ENCODE results near the gene PRR35. TPM values are rescaled to one million over a fixed set of nuclear protein-coding genes. Genes with fewer than 3 reads are reported as not detected.

PRR35 gene
- total RNA-seq, 4 donors from 2014 or later, result not detected

GRCh38 chr16:558298-559020 lies 1.7 kb upstream of the PRR35 start:
- H3K36me3 ChIP-seq, result peaks cover 0 to 7% of the 10 kb centered on the region in 2 donors
- H3K27me3 ChIP-seq, result peaks cover 26 to 33% (median 31%) of the 10 kb centered on the region in 3 donors
- H3K27ac ChIP-seq, result no peak overlapping the region
- intact Hi-C loops (cut with DNase I; ENCODE audit: low total_unique reads) (no loop called here), in situ Hi-C loops (cut with MboI; ENCODE audit: low sequenced_read_pairs in 4 of 4) (no loop called here)
- no peak for ATAC-seq
- H3K4me3 ChIP-seq, result no peak overlapping the region
- H3K4me1 ChIP-seq, result no peaks in the 10 kb centered on the region
- DNase-seq, result no peak
- no peaks in the 10 kb centered on the region for H3K9me3 ChIP-seq
- TF ChIP-seq POLR2A (IDR thresholded peaks at IDR 0.05) (no peak), CTCF (IDR thresholded peaks at IDR 0.05 in 4 of 5, conservative IDR thresholded peaks at IDR 0.05 in 1 of 5) (no peak)

- in situ Hi-C loops (cut with MboI; ENCODE audit: low sequenced_read_pairs in 4 of 4), result no loop called here
- Histone ChIP-seq H3K4me1 (no peaks in the 10 kb centered on the region), H3K27ac (no peak overlapping the region), H3K4me3 (no peak overlapping the region), H3K27me3 (peaks cover 26 to 33% (median 31%) of the 10 kb centered on the region in 3 donors), H3K36me3 (peaks cover 0 to 2% of the 10 kb centered on the region in 2 donors), H3K9me3 (no peaks in the 10 kb centered on the region)
- TF ChIP-seq CTCF (IDR thresholded peaks at IDR 0.05 in 4 of 5, conservative IDR thresholded peaks at IDR 0.05 in 1 of 5) (no peak), POLR2A (IDR thresholded peaks at IDR 0.05) (no peak)
- intact Hi-C loops (cut with DNase I; ENCODE audit: low total_unique reads), result no loop called here
- DNase-seq, result no peak
- no peak for ATAC-seq
Observed at GRCh38 chr16:559021-559380, 1.2 kb upstream of the PRR35 start.

GRCh38 chr16:559411-560203 lies 587 bp upstream of the PRR35 start:
- no peak for TF ChIP-seq POLR2A (IDR thresholded peaks at IDR 0.05)
- TF ChIP-seq CTCF (IDR thresholded peaks at IDR 0.05 in 4 of 5, conservative IDR thresholded peaks at IDR 0.05 in 1 of 5), result no peak
- H3K27ac ChIP-seq, result no peak overlapping the region
- ATAC-seq (no peak), DNase-seq (no peak)
- H3K4me1 ChIP-seq, result no peaks in the 10 kb centered on the region
- H3K4me3 ChIP-seq, result no peak overlapping the region
- H3K27me3 ChIP-seq, result peaks cover 26 to 33% (median 31%) of the 10 kb centered on the region in 3 donors
- intact Hi-C loops (cut with DNase I; ENCODE audit: low total_unique reads), result no loop called here
- in situ Hi-C loops (cut with MboI; ENCODE audit: low sequenced_read_pairs in 4 of 4), result no loop called here
- no peaks in the 10 kb centered on the region for H3K9me3 ChIP-seq
- H3K36me3 ChIP-seq, result no peaks in the 10 kb centered on the region

- Histone ChIP-seq H3K4me3 (no peak overlapping the region), H3K4me1 (no peaks in the 10 kb centered on the region), H3K36me3 (no peaks in the 10 kb centered on the region), H3K27me3 (peaks cover 26 to 33% (median 31%) of the 10 kb centered on the region in 3 donors), H3K27ac (no peak overlapping the region), H3K9me3 (no peaks in the 10 kb centered on the region)
- intact Hi-C loops (cut with DNase I; ENCODE audit: low total_unique reads), result no loop called here
- DNase-seq (no peak), ATAC-seq (no peak)
- in situ Hi-C loops (cut with MboI; ENCODE audit: low sequenced_read_pairs in 4 of 4), result no loop called here
- no peak for TF ChIP-seq POLR2A (IDR thresholded peaks at IDR 0.05)
- no peak for TF ChIP-seq CTCF (IDR thresholded peaks at IDR 0.05 in 4 of 5, conservative IDR thresholded peaks at IDR 0.05 in 1 of 5)
Observed at GRCh38 chr16:560701-561412, 663 bp downstream of the PRR35 start.

Data from gastrocnemius medialis (tissue), 4 donors.